ENCODE measurements around the gene FGF7. TPM values are rescaled to one million over a fixed set of nuclear protein-coding genes. Genes with fewer than 3 reads are reported as not detected.

Gene FGF7
- total and polyA plus RNA-seq, 2 donors (not counting 1 experiment from before 2014, with no cell fraction given): 0.10 TPM; not detected in 1

- no peak overlapping the region for H3K4me2 ChIP-seq (replicated peaks; ENCODE audit: low read depth, low read length, poor library complexity, severe bottlenecking)
- H3K9ac ChIP-seq (ENCODE audit: low read length): no peak overlapping the region
- H3K4me1 ChIP-seq (ENCODE audit: control insufficient read depth in 2 of 2, insufficient read depth in 2 of 2, low read length in 2 of 2): no peaks in the 10 kb centered on the region
- H3K79me2 ChIP-seq (ENCODE audit: control insufficient read depth, insufficient read depth, low read length): no peaks in the 10 kb centered on the region
- Mint-ChIP-seq H3K4me3 (no peak overlapping the region), H3K27me3 (no peaks in the 10 kb centered on the region), H3K4me1 (no peaks in the 10 kb centered on the region), H3K9me3 (ENCODE audit: insufficient read depth) (no peaks in the 10 kb centered on the region), H3K27ac (no peak overlapping the region)
- ATAC-seq (ENCODE audit: low read depth): no peak
- H3K36me3 ChIP-seq (replicated peaks in 1 of 2; ENCODE audit: control extremely low read depth in 1 of 2, control insufficient read depth in 1 of 2, extremely low read depth in 1 of 2, insufficient read depth in 2 of 2, low read length in 1 of 2): no peaks in the 10 kb centered on the region
- TF ChIP-seq EZH2 (IDR thresholded peaks at IDR 0.05; ENCODE audit: borderline replicate concordance, insufficient read depth, low read depth, low read length, poor library complexity, severe bottlenecking) (no peak), CTCF (IDR thresholded peaks at IDR 0.05) (no peak)
- CTCF ChIA-PET: interaction anchor here (0.8 to 1.1 kb wide), 3 partner anchors 10 to 602 kb away, joined by 3 to 4 read pairs (median 3); no protein-coding TSS in a partner anchor
- H3K4me3 ChIP-seq (ENCODE audit: control extremely low read depth in 1 of 5, extremely low read depth in 1 of 5, insufficient read depth in 1 of 5, low read depth in 2 of 5, low read length in 4 of 5): no peak overlapping the region
- no peaks in the 10 kb centered on the region for H4K20me1 ChIP-seq (ENCODE audit: control insufficient read depth, insufficient read depth, low read length, poor library complexity, severe bottlenecking)
- H3K27me3 ChIP-seq (replicated peaks in 1 of 4; ENCODE audit: control extremely low read depth in 1 of 4, control insufficient read depth in 3 of 4, insufficient read depth in 4 of 4, low read length in 3 of 4): no peaks in the 10 kb centered on the region
- no peak for DNase-seq
- no peak overlapping the region for H2AFZ ChIP-seq (ENCODE audit: insufficient read depth, low read depth, low read length, poor library complexity, severe bottlenecking)
- WGBS (ENCODE audit: insufficient coverage): 23% methylated on average over 2 of the region's 4 CpGs
- no peaks in the 10 kb centered on the region for H3K9me3 ChIP-seq (ENCODE audit: control extremely low read depth in 1 of 3, control insufficient read depth in 2 of 3, insufficient read depth in 1 of 3, low read length in 2 of 3)
- H3K27ac ChIP-seq (ENCODE audit: low read length in 2 of 2): no peak overlapping the region
- POLR2A ChIA-PET: no interaction called here
- intact Hi-C loops (cut with micrococcal nuclease): no loop called here
These were observed 48.7 kb downstream of the FGF7 start for GRCh38 chr15:49471733-49472132.

- no peaks in the 10 kb centered on the region for H3K9me3 ChIP-seq (ENCODE audit: control extremely low read depth in 1 of 3, control insufficient read depth in 2 of 3, insufficient read depth in 1 of 3, low read length in 2 of 3)
- H3K79me2 ChIP-seq (ENCODE audit: control insufficient read depth, insufficient read depth, low read length): no peaks in the 10 kb centered on the region
- no peaks in the 10 kb centered on the region for H3K27me3 ChIP-seq (replicated peaks in 1 of 4; ENCODE audit: control extremely low read depth in 1 of 4, control insufficient read depth in 3 of 4, insufficient read depth in 4 of 4, low read length in 3 of 4)
- DNase-seq: no peak
- H4K20me1 ChIP-seq (ENCODE audit: control insufficient read depth, insufficient read depth, low read length, poor library complexity, severe bottlenecking): no peaks in the 10 kb centered on the region
- H2AFZ ChIP-seq (ENCODE audit: insufficient read depth, low read depth, low read length, poor library complexity, severe bottlenecking): no peak overlapping the region
- H3K4me1 ChIP-seq (ENCODE audit: control insufficient read depth in 2 of 2, insufficient read depth in 2 of 2, low read length in 2 of 2): no peaks in the 10 kb centered on the region
- no peak for TF ChIP-seq CTCF (IDR thresholded peaks at IDR 0.05)
- TF ChIP-seq EZH2 (IDR thresholded peaks at IDR 0.05; ENCODE audit: borderline replicate concordance, insufficient read depth, low read depth, low read length, poor library complexity, severe bottlenecking): no peak
- intact Hi-C loops (cut with micrococcal nuclease): no loop called here
- ChIA-PET POLR2A (no interaction called here), CTCF (interaction anchor here (0.8 to 1.0 kb wide), 2 partner anchors 50 to 602 kb away, joined by 3 read pairs; no protein-coding TSS in a partner anchor)
- H3K4me2 ChIP-seq (replicated peaks; ENCODE audit: low read depth, low read length, poor library complexity, severe bottlenecking): no peak overlapping the region
- no peaks in the 10 kb centered on the region for H3K9me3 Mint-ChIP-seq (ENCODE audit: insufficient read depth)
- no peak overlapping the region for H3K4me3 Mint-ChIP-seq
- ATAC-seq (ENCODE audit: low read depth): no peak
- WGBS (ENCODE audit: insufficient coverage): 88% methylated on average over 1 of the region's 2 CpGs
- H3K36me3 ChIP-seq (replicated peaks in 1 of 2; ENCODE audit: control extremely low read depth in 1 of 2, control insufficient read depth in 1 of 2, extremely low read depth in 1 of 2, insufficient read depth in 2 of 2, low read length in 1 of 2): no peaks in the 10 kb centered on the region
- no peak overlapping the region for H3K4me3 ChIP-seq (ENCODE audit: control extremely low read depth in 1 of 5, extremely low read depth in 1 of 5, insufficient read depth in 1 of 5, low read depth in 2 of 5, low read length in 4 of 5)
- H3K27me3 Mint-ChIP-seq: no peaks in the 10 kb centered on the region
- H3K27ac ChIP-seq (ENCODE audit: low read length in 2 of 2): no peak overlapping the region
- H3K9ac ChIP-seq (ENCODE audit: low read length): no peak overlapping the region
- H3K4me1 Mint-ChIP-seq: no peaks in the 10 kb centered on the region
- no peak overlapping the region for H3K27ac Mint-ChIP-seq
These were observed 49.3 kb downstream of the FGF7 start for GRCh38 chr15:49472338-49472737.
